OCI-LY1 (cell line): ENCODE measurements around the gene PI16.

Experiments used
- H2AFZ ChIP-seq: fragments of 200-600 bp; sonication (generic), shearing (Covaris generic); 2 replicates; pipeline ENCODE4 v1.6.0; 2014; ENCODE audit warnings: antibody characterized with exemption, mild to moderate bottlenecking, low read length
- H3F3A ChIP-seq: fragments of 200-600 bp; sonication (generic), shearing (Covaris generic); 2 replicates; pipeline ENCODE4 v1.6.0; 2014; ENCODE audit warnings: mild to moderate bottlenecking, antibody characterized with exemption, low read length, moderate library complexity; ENCODE audit not compliant: insufficient read depth
- H3K27ac ChIP-seq: fragments of 200-600 bp; sonication (generic); 2 replicates; pipeline ENCODE4 v1.5.1; 2014; ENCODE audit warnings: low read length, mixed run types, mild to moderate bottlenecking, low read depth; ENCODE audit not compliant: poor library complexity, severe bottlenecking
- H3K27me3 ChIP-seq: fragments of 200-600 bp; sonication (generic); 2 replicates; pipeline ENCODE4 v1.6.0; 2014; ENCODE audit warnings: antibody characterized with exemption, mild to moderate bottlenecking, low read length, moderate library complexity; ENCODE audit not compliant: insufficient read depth
- H3K36me3 ChIP-seq: fragments of 200-600 bp; sonication (generic); 2 replicates; pipeline ENCODE4 v1.6.1; 2014; ENCODE audit warnings: mild to moderate bottlenecking, antibody characterized with exemption, low read length, moderate library complexity, mixed read lengths; ENCODE audit not compliant: insufficient read depth
- H3K4me1 ChIP-seq: fragments of 200-600 bp; sonication (generic); 2 replicates; pipeline ENCODE4 v1.5.1; 2014; ENCODE audit warnings: mild to moderate bottlenecking, low read length, moderate library complexity; ENCODE audit not compliant: insufficient read depth, severe bottlenecking
- H3K4me2 ChIP-seq: fragments of 200-600 bp; sonication (generic), shearing (Covaris generic); 2 replicates; pipeline ENCODE4 v1.6.1; 2014; ENCODE audit warnings: low read length
- H3K4me3 ChIP-seq: fragments of 200-600 bp; sonication (generic); 2 replicates; pipeline ENCODE4 v1.5.1; 2014; ENCODE audit warnings: low read length, low read depth, mild to moderate bottlenecking, mixed read lengths; ENCODE audit not compliant: poor library complexity, severe bottlenecking
- H3K79me2 ChIP-seq: fragments of 200-600 bp; shearing (Covaris generic); 2 replicates; pipeline ENCODE4 v1.6.1; 2016; ENCODE audit warnings: mixed run types, low read length, mixed read lengths; ENCODE audit not compliant: insufficient read depth
- H3K9ac ChIP-seq: fragments of 200-600 bp; sonication (generic), shearing (Covaris generic); 2 replicates; pipeline ENCODE4 v1.6.1; 2014; ENCODE audit warnings: mild to moderate bottlenecking, low read length, mixed read lengths
- H3K9me2 ChIP-seq: fragments of 200-600 bp; sonication (generic), shearing (Covaris generic); 2 replicates; pipeline ENCODE4 v1.6.1; 2014; ENCODE audit warnings: low read depth, mild to moderate bottlenecking, low read length, mixed read lengths
- H3K9me3 ChIP-seq: fragments of 200-600 bp; shearing (Covaris generic); 2 replicates; pipeline ENCODE4 v1.6.1; 2014; ENCODE audit warnings: low read length, mixed read lengths
- H4K20me1 ChIP-seq: fragments of 200-600 bp; sonication (generic), shearing (Covaris generic); 2 replicates; pipeline ENCODE4 v1.6.0; 2016; ENCODE audit warnings: mild to moderate bottlenecking, low read length; ENCODE audit not compliant: insufficient read depth
- CTCF ChIP-seq: fragments of 200-600 bp; sonication (generic), shearing (Covaris generic); IDR thresholded peaks from 2 replicates; pipeline ENCODE4 v1.5.1; 2017; ENCODE audit warnings: mild to moderate bottlenecking, antibody characterized with exemption, low read length, moderate library complexity, mixed read lengths
- EZH2 ChIP-seq: fragments of 200-600 bp; sonication (generic), shearing (Covaris generic); IDR thresholded peaks from 2 replicates; pipeline ENCODE4 v1.8.0; 2017; ENCODE audit warnings: borderline replicate concordance, mixed run types, mild to moderate bottlenecking, antibody characterized with exemption, low read length, moderate library complexity, mixed read lengths

The PI16 gene

GRCh38 chr6:36915599-36915998, 38.9 kb upstream of the PI16 start:
- H3K79me2 ChIP-seq, result no peaks in the 10 kb centered on the region
- no peak overlapping the region for H3K27ac ChIP-seq
- H4K20me1 ChIP-seq, result no peaks in the 10 kb centered on the region
- no peaks in the 10 kb centered on the region for H3F3A ChIP-seq
- no peaks in the 10 kb centered on the region for H3K27me3 ChIP-seq
- no peak overlapping the region for H3K9ac ChIP-seq
- H3K9me2 ChIP-seq, result no peaks in the 10 kb centered on the region
- no peak overlapping the region for H3K4me2 ChIP-seq
- H3K9me3 ChIP-seq, result no peaks in the 10 kb centered on the region
- H3K36me3 ChIP-seq, result peaks cover 86% of the 10 kb centered on the region; the same call in 1 of the 2 replicates
- H3K4me1 ChIP-seq, result no peaks in the 10 kb centered on the region
- H2AFZ ChIP-seq, result no peak overlapping the region
- no peak overlapping the region for H3K4me3 ChIP-seq
- TF ChIP-seq CTCF (no peak), EZH2 (no peak)

- no peaks in the 10 kb centered on the region for H3K79me2 ChIP-seq
- H3K4me1 ChIP-seq, result no peaks in the 10 kb centered on the region
- H2AFZ ChIP-seq, result no peak overlapping the region
- no peak overlapping the region for H3K9ac ChIP-seq
- no peak overlapping the region for H3K4me2 ChIP-seq
- H3K27ac ChIP-seq, result no peak overlapping the region
- H3K27me3 ChIP-seq, result no peaks in the 10 kb centered on the region
- no peak overlapping the region for H3K4me3 ChIP-seq
- H3K9me3 ChIP-seq, result no peaks in the 10 kb centered on the region
- no peaks in the 10 kb centered on the region for H3F3A ChIP-seq
- TF ChIP-seq CTCF, result no peak
- no peak for TF ChIP-seq EZH2
- H4K20me1 ChIP-seq, result no peaks in the 10 kb centered on the region
- H3K9me2 ChIP-seq, result no peaks in the 10 kb centered on the region
- peaks cover 91% of the 10 kb centered on the region for H3K36me3 ChIP-seq
Measured at GRCh38 chr6:36916126-36916525, 38.4 kb upstream of the PI16 start.

GRCh38 chr6:36917541-36918193, 36.9 kb upstream of the PI16 start:
- Histone ChIP-seq H3F3A (no peaks in the 10 kb centered on the region), H3K9me2 (no peaks in the 10 kb centered on the region), H3K4me3 (no peak overlapping the region), H3K79me2 (no peaks in the 10 kb centered on the region), H3K27ac (no peak overlapping the region), H2AFZ (no peak overlapping the region), H3K9me3 (no peaks in the 10 kb centered on the region), H3K4me2 (no peak overlapping the region), H3K4me1 (no peaks in the 10 kb centered on the region), H3K27me3 (no peaks in the 10 kb centered on the region), H3K9ac (no peak overlapping the region), H4K20me1 (no peaks in the 10 kb centered on the region), H3K36me3 (peaks cover 89% of the 10 kb centered on the region)
- TF ChIP-seq EZH2, result no peak
- TF ChIP-seq CTCF, result no peak
